Erythroblast (primary cell): ENCODE measurements around the gene ZNF25.
"Not testable (repeated sequence)": the region's sequence is repeated elsewhere in the genome, so short reads cannot be mapped to it uniquely, and the experiment has no call there.

Experiments used
- DNase-seq, 2 experiments: peaks; one replicate each; lab custom pipeline; 2025; lab: John Stamatoyannopoulos, UW
- GATA1 ChIP-seq: IDR thresholded peaks from 2 replicates; pipeline ENCODE4 v1.6.1; 2011; ENCODE audit warnings: low read depth, mild to moderate bottlenecking, control low read depth, low read length, moderate library complexity
- POLR2A ChIP-seq: IDR thresholded peaks from 2 replicates; pipeline ENCODE4 v1.6.1; 2011; ENCODE audit warnings: mild to moderate bottlenecking, low read length

Gene ZNF25

GRCh38 chr10:37976091-37976879 is at the start of gene ZNF25:
TSS of gene ZNF25 (minus strand) at chr10:37976647. CDS start at chr10:37971722, 4,925 bp downstream.
- DNase-seq: peak; percentile 98 to 99

GRCh38 chr10:38025283-38025682 is 48.8 kb upstream of the ZNF25 start:
- DNase-seq: no peak
- no peak for TF ChIP-seq POLR2A
- TF ChIP-seq GATA1: no peak

More at GRCh38 chr10:37976091-37976879, at the start of gene ZNF25:
- TF ChIP-seq GATA1: no peak
- peak; percentile 83 for TF ChIP-seq POLR2A

- DNase-seq: not testable (repeated sequence)
Measured at GRCh38 chr10:38019124-38019523, 42.7 kb upstream of the ZNF25 start.

- no peak for TF ChIP-seq GATA1
- no peak for TF ChIP-seq POLR2A
- DNase-seq: no peak
Measured at GRCh38 chr10:38016354-38016753, 39.9 kb upstream of the ZNF25 start.

GRCh38 chr10:38010119-38010903 is 33.9 kb upstream of the ZNF25 start, which contains the start of gene ZNF33A:
TSS of gene ZNF33A (plus strand) at chr10:38010675. CDS start at chr10:38012342, 1,667 bp downstream.
- no peak for TF ChIP-seq GATA1
- TF ChIP-seq POLR2A: peak; percentile 72
- DNase-seq: peak; percentile 86 to 88

- TF ChIP-seq POLR2A: no peak
- no peak for TF ChIP-seq GATA1
Measured at GRCh38 chr10:38007991-38008390, 31.5 kb upstream of the ZNF25 start.

GRCh38 chr10:38007551-38007950 is 31.1 kb upstream of the ZNF25 start:
- DNase-seq: no peak

More at GRCh38 chr10:38007991-38008390, 31.5 kb upstream of the ZNF25 start:
- no peak for DNase-seq

GRCh38 chr10:38003588-38003987 is 27.1 kb upstream of the ZNF25 start:
- no peak for DNase-seq
- TF ChIP-seq GATA1 (no peak), POLR2A (no peak)

More at GRCh38 chr10:38007551-38007950, 31.1 kb upstream of the ZNF25 start:
- TF ChIP-seq GATA1: no peak
- no peak for TF ChIP-seq POLR2A

- TF ChIP-seq POLR2A: no peak
- no peak for TF ChIP-seq GATA1
- no peak for DNase-seq
Measured at GRCh38 chr10:38003026-38003425, 26.6 kb upstream of the ZNF25 start.

- DNase-seq: not testable (repeated sequence)
Measured at GRCh38 chr10:38000474-38000873, 24.0 kb upstream of the ZNF25 start.

GRCh38 chr10:37998920-37999319 is 22.5 kb upstream of the ZNF25 start:
- DNase-seq: not testable (repeated sequence)

- DNase-seq: no peak
- no peak for TF ChIP-seq GATA1
- no peak for TF ChIP-seq POLR2A
Measured at GRCh38 chr10:37992083-37992482, 15.6 kb upstream of the ZNF25 start.

- TF ChIP-seq POLR2A (no peak), GATA1 (no peak)
- DNase-seq: no peak
Measured at GRCh38 chr10:37991655-37992054, 15.2 kb upstream of the ZNF25 start.

- TF ChIP-seq POLR2A (peak; percentile 4), GATA1 (no peak)
- no peak for DNase-seq
Measured at GRCh38 chr10:37976880-37977203, 395 bp upstream of the ZNF25 start.

- no peak for TF ChIP-seq GATA1
- TF ChIP-seq POLR2A: no peak
- peak; percentile 36 to 39 for DNase-seq
Measured at GRCh38 chr10:37975401-37975991, 951 bp downstream of the ZNF25 start.
